Lower lobe of right lung (tissue), 2 donors: ENCODE data around the gene PRRX2. TPM values are rescaled to one million over a fixed set of nuclear protein-coding genes. Genes with fewer than 3 reads are reported as not detected.

Experiments
- ATAC-seq, 2 donors: fragments of 200-7000 bp; cut with Tn5 transposase; one replicate each; pipeline ENCODE4 v1.9.1; 2020 to 2022; ENCODE audit warnings: mild to moderate bottlenecking in 2 of 2, moderate library complexity in 2 of 2
- DNase-seq: peaks from one replicate; pipeline ENCODE4 v3.0.0-alpha.2; 2020
- H3K27ac ChIP-seq: fragments of 200-600 bp; one replicate; pipeline ENCODE4 v1.8.0; 2022
- H3K27me3 ChIP-seq: fragments of 200-600 bp; one replicate; pipeline ENCODE4 v1.8.0; 2022; ENCODE audit warnings: low read depth
- H3K36me3 ChIP-seq: fragments of 200-600 bp; one replicate; pipeline ENCODE4 v1.8.0; 2022; ENCODE audit warnings: mild to moderate bottlenecking
- H3K4me1 ChIP-seq: fragments of 200-600 bp; one replicate; pipeline ENCODE4 v1.8.0; 2022
- H3K4me3 ChIP-seq: fragments of 200-600 bp; one replicate; pipeline ENCODE4 v1.8.0; 2022; ENCODE audit warnings: mild to moderate bottlenecking
- H3K9me3 ChIP-seq: fragments of 200-600 bp; one replicate; pipeline ENCODE4 v1.8.0; 2022
- CTCF ChIP-seq: fragments of 200-600 bp; IDR thresholded peaks from one replicate; pipeline ENCODE4 v1.8.0; 2022; ENCODE audit warnings: antibody characterized with exemption, mild to moderate bottlenecking
- intact Hi-C: fragments of 100-400 bp; cut with DNase I; formaldehyde crosslinking; loops from one replicate; pipeline ENCODE4 v1.11.0; 2022
- total RNA-seq: library from RNA; stranded (reverse); fragmentation: NEBNext Ultra II Directional; extraction: Animal tissue kit (Norgen Biotek cat#: 25700); gene quantifications from one replicate; pipeline ENCODE4 v1.2.1, GENCODE V29; 2021
- donor health status: DM: no; HTN: yes; CAD: no; lungs with severe emphysema.

The PRRX2 gene
- total RNA-seq, 1 donor from 2014 or later = 2.5 TPM

GRCh38 chr9:129739432-129739831 lies 74.0 kb downstream of the PRRX2 start:
- Histone ChIP-seq H3K27ac (no peak overlapping the region), H3K27me3 (no peaks in the 10 kb centered on the region), H3K9me3 (no peaks in the 10 kb centered on the region), H3K4me1 (no peaks in the 10 kb centered on the region), H3K4me3 (no peak overlapping the region), H3K36me3 (no peaks in the 10 kb centered on the region)
- no peak for TF ChIP-seq CTCF
- no peak for ATAC-seq
- intact Hi-C loops = no loop called here
- no peak for DNase-seq

- Histone ChIP-seq H3K4me1 (no peaks in the 10 kb centered on the region), H3K36me3 (no peaks in the 10 kb centered on the region), H3K4me3 (no peak overlapping the region), H3K27me3 (no peaks in the 10 kb centered on the region), H3K27ac (no peak overlapping the region), H3K9me3 (no peaks in the 10 kb centered on the region)
- ATAC-seq = no peak
- TF ChIP-seq CTCF = no peak
- intact Hi-C loops = no loop called here
- DNase-seq = no peak
Observed at GRCh38 chr9:129740174-129740573, 74.7 kb downstream of the PRRX2 start.

DNA sequence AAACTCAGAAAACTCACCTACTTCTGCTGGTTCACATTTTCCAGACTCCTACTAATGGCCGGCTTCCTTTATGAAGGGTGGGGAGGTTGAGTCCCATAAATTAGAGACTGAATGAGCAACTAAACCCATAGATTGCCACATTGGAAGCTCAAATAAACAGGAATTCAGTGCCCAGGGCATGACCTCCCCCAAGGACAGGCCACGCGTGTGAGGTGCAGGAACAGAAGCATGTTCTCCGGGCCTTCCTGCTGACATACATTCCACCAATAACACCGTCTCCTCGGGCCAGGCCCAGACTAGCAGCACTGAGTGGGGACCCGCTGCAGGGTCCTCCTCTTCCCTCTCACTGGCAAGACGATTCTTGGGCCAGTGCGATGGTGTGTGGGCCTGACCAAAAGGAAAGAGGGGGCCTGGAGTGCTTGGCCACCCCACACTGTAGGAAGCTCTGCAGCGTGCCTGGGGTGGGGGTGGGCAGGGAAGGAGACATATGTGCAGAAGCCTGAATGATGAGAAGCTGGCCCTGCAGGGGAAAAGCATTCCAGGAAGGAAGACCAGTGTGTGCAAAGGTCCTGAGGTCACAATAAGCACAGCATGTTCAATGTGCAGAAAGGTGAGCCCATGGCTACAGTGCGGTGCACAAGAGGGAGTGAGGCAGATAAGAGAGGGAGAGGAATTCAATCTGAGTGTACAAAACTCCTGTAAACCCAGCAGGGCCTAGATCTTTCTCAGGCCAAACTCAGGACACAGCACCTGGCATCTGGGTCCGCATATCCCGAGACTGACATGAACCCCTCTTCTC lies 75.4 kb downstream of the PRRX2 start:
- Histone ChIP-seq H3K36me3 (no peaks in the 10 kb centered on the region), H3K27ac (no peak overlapping the region), H3K9me3 (no peaks in the 10 kb centered on the region), H3K4me1 (no peaks in the 10 kb centered on the region), H3K4me3 (no peak overlapping the region), H3K27me3 (no peaks in the 10 kb centered on the region)
- no peak for ATAC-seq
- TF ChIP-seq CTCF = no peak
- DNase-seq = no peak
- intact Hi-C loops = no loop called here

- no peak for TF ChIP-seq CTCF
- intact Hi-C loops = no loop called here
- ATAC-seq = no peak
- no peaks in the 10 kb centered on the region for H3K4me1 ChIP-seq
- no peak overlapping the region for H3K4me3 ChIP-seq
- H3K27me3 ChIP-seq = no peaks in the 10 kb centered on the region
- H3K9me3 ChIP-seq = no peaks in the 10 kb centered on the region
- H3K27ac ChIP-seq = no peak overlapping the region
- no peaks in the 10 kb centered on the region for H3K36me3 ChIP-seq
- DNase-seq = no peak
Observed at GRCh38 chr9:129745200-129745599, 79.8 kb downstream of the PRRX2 start.

DNA sequence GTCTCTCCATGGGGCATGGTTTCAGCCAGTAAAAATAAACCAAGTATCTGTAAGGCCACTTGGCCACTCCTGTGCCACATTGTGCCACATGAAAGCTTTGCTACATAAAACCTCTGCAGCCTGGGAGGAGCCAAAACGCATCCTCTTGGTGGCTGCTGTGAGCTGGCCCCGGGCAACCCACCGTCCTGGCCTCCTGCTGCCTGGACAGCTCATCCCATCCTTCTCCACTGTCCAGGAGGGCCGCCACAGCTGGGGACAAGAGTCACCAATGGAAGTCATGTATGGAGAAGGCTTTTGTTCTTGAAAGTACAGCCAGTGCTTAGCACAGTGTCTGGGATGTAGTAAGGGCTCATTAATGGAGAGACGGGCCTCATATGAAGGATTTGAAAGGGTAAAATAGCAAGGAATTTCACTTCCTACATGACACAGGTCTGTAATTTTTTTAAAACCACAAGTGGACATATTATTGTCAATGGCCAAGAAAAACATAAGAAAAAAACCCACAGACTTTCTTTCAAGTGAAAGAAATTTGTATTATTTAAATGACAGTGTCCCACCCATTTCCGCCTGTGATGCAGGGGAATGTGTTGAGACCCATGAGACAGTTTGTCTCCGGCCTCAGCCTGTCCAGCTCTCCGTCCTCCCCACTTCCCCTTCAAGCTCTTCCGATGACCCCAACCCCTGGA lies 80.8 kb downstream of the PRRX2 start:
- Histone ChIP-seq H3K27me3 (no peaks in the 10 kb centered on the region), H3K27ac (no peak overlapping the region), H3K4me1 (no peaks in the 10 kb centered on the region), H3K36me3 (no peaks in the 10 kb centered on the region), H3K9me3 (no peaks in the 10 kb centered on the region), H3K4me3 (no peak overlapping the region)
- no peak for ATAC-seq
- no peak for DNase-seq
- intact Hi-C loops = no loop called here
- TF ChIP-seq CTCF = no peak
